Neural progenitor cell (in vitro differentiated cells): Measurements from ENCODE around the gene GAL3ST3. TPM values are rescaled to one million over a fixed set of nuclear protein-coding genes. Genes with fewer than 3 reads are reported as not detected.

ENCODE experiments used
- DNase-seq: peaks from one replicate; pipeline ENCODE4 v3.0.0-alpha.2; 2016; ENCODE audit warnings: low spot score
- H2AFZ ChIP-seq: fragments of 200-600 bp; sonication (generic); replicated peaks from 2 replicates; pipeline ENCODE4 v1.6.1; 2016; ENCODE audit warnings: antibody characterized with exemption
- H3F3A ChIP-seq: fragments of 200-600 bp; sonication (generic); 2 replicates; pipeline ENCODE4 v1.6.1; 2016; ENCODE audit warnings: antibody characterized with exemption, low read depth
- H3K27ac ChIP-seq: fragments of 200-600 bp; sonication (generic); 2 replicates; pipeline ENCODE4 v1.5.1; 2016; ENCODE audit warnings: mild to moderate bottlenecking
- H3K27me3 ChIP-seq: fragments of 200-600 bp; sonication (generic); 2 replicates; pipeline ENCODE4 v1.6.1; 2016; ENCODE audit warnings: mild to moderate bottlenecking, moderate library complexity
- H3K36me3 ChIP-seq: fragments of 200-600 bp; sonication (generic); 2 replicates; pipeline ENCODE4 v1.5.1; 2016
- H3K4me1 ChIP-seq: fragments of 200-600 bp; sonication (generic); 2 replicates; pipeline ENCODE4 v1.6.1; 2016; ENCODE audit warnings: mixed run types
- H3K4me2 ChIP-seq: fragments of 200-600 bp; sonication (generic); 2 replicates; pipeline ENCODE4 v1.6.1; 2016
- H3K4me3 ChIP-seq: fragments of 200-600 bp; sonication (generic); 2 replicates; pipeline ENCODE4 v1.5.1; 2016
- H3K79me2 ChIP-seq: fragments of 200-600 bp; sonication (generic); 2 replicates; pipeline ENCODE4 v1.6.1; 2016; ENCODE audit warnings: low read depth
- H3K9ac ChIP-seq: fragments of 200-600 bp; sonication (generic); 2 replicates; pipeline ENCODE4 v1.6.1; 2016
- H3K9me3 ChIP-seq: fragments of 200-600 bp; sonication (generic); 2 replicates; pipeline ENCODE4 v1.5.1; 2016; ENCODE audit warnings: low read depth
- H4K20me1 ChIP-seq: fragments of 200-600 bp; sonication (generic); 2 replicates; pipeline ENCODE4 v1.6.1; 2016; ENCODE audit warnings: low read depth
- H3K27ac Mint-ChIP-seq: 3 replicates; pipeline ENCODE4 v1.8.0; 2021; ENCODE audit warnings: mixed read lengths
- H3K27me3 Mint-ChIP-seq: 2 replicates; pipeline ENCODE4 v1.8.0; 2022; ENCODE audit warnings: low read depth, mild to moderate bottlenecking, inconsistent platforms, moderate library complexity, mixed read lengths; ENCODE audit not compliant: insufficient read depth
- H3K36me3 Mint-ChIP-seq: 3 replicates; pipeline ENCODE4 v1.8.0; 2021; ENCODE audit warnings: mixed read lengths
- H3K4me1 Mint-ChIP-seq: 3 replicates; pipeline ENCODE4 v1.8.0; 2021; ENCODE audit warnings: mixed read lengths
- H3K4me3 Mint-ChIP-seq: 3 replicates; pipeline ENCODE4 v1.8.0; 2021; ENCODE audit warnings: mild to moderate bottlenecking, moderate library complexity, mixed read lengths
- H3K9me3 Mint-ChIP-seq: 3 replicates; pipeline ENCODE4 v1.8.0; 2020; ENCODE audit warnings: mixed read lengths
- EZH2 ChIP-seq: fragments of 200-600 bp; sonication (generic); IDR thresholded peaks from 2 replicates; pipeline ENCODE4 v1.6.1; 2017; ENCODE audit warnings: antibody characterized with exemption, mild to moderate bottlenecking, moderate library complexity
- EZH2phosphoT487 ChIP-seq: fragments of 200-600 bp; sonication (generic); IDR thresholded peaks from 2 replicates; pipeline ENCODE4 v1.6.1; 2017; ENCODE audit warnings: antibody characterized with exemption
- total RNA-seq: library from RNA; depleted of rRNA; stranded (reverse); fragments of >200 nt; gene quantifications from 2 replicates; pipeline ENCODE4 v1.2.3, GENCODE V29; 2015; ENCODE audit warnings: low replicate concordance
- TF ChIP-seq, protein P1 (sequence below): fragments of 200-600 bp; sonication (generic); IDR thresholded peaks from 2 replicates; pipeline ENCODE4 v1.5.1; 2017; ENCODE audit warnings: antibody characterized with exemption, mild to moderate bottlenecking

The GAL3ST3 gene
- total RNA-seq, 1 donor from 2014 or later, result 8.5 TPM

DNA sequence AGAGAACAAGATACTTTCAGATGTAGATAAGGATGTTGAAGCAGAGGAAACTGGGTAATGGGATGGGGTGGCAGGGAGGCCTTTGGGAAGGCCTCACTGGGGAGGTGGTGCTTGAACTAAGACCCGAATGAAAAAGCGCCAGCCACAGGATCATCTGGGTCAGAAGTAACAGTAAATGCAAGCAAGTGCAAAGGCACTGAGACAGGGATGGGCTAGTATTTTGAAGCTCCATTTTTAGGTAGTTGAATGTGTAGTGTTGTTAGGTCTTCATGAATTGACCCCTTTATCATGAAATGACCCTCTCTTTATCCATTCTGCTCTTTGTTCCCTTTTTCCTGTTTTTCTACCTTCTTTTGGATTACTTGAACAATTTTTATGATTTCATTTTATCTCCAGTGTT, 14.9 kb upstream of the GAL3ST3 start:
- H3F3A ChIP-seq, result peaks cover 42% of the 10 kb centered on the region
- peaks cover 27% of the 10 kb centered on the region for H3K36me3 ChIP-seq
- no peak overlapping the region for H3K4me2 ChIP-seq
- no peak overlapping the region for H3K4me3 Mint-ChIP-seq
- H3K27me3 ChIP-seq, result no peaks in the 10 kb centered on the region
- H3K9me3 Mint-ChIP-seq, result no peaks in the 10 kb centered on the region
- H3K4me3 ChIP-seq, result no peak overlapping the region
- H3K27ac Mint-ChIP-seq, result no peak overlapping the region
- no peaks in the 10 kb centered on the region for H3K9me3 ChIP-seq
- peaks cover 3% of the 10 kb centered on the region for H3K27me3 Mint-ChIP-seq
- peaks cover 24% of the 10 kb centered on the region for H4K20me1 ChIP-seq
- no peak for DNase-seq
- no peak overlapping the region for H3K27ac ChIP-seq
- no peaks in the 10 kb centered on the region for H3K4me1 ChIP-seq
- peaks cover 54% of the 10 kb centered on the region for H3K36me3 Mint-ChIP-seq
- no peak overlapping the region for H3K9ac ChIP-seq
- no peaks in the 10 kb centered on the region for H3K4me1 Mint-ChIP-seq
- TF ChIP-seq, protein P1, sequence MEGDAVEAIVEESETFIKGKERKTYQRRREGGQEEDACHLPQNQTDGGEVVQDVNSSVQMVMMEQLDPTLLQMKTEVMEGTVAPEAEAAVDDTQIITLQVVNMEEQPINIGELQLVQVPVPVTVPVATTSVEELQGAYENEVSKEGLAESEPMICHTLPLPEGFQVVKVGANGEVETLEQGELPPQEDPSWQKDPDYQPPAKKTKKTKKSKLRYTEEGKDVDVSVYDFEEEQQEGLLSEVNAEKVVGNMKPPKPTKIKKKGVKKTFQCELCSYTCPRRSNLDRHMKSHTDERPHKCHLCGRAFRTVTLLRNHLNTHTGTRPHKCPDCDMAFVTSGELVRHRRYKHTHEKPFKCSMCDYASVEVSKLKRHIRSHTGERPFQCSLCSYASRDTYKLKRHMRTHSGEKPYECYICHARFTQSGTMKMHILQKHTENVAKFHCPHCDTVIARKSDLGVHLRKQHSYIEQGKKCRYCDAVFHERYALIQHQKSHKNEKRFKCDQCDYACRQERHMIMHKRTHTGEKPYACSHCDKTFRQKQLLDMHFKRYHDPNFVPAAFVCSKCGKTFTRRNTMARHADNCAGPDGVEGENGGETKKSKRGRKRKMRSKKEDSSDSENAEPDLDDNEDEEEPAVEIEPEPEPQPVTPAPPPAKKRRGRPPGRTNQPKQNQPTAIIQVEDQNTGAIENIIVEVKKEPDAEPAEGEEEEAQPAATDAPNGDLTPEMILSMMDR, result no peak
- TF ChIP-seq EZH2 (no peak), EZH2phosphoT487 (no peak)
- H2AFZ ChIP-seq, result no peak overlapping the region
- no peaks in the 10 kb centered on the region for H3K79me2 ChIP-seq

DNA sequence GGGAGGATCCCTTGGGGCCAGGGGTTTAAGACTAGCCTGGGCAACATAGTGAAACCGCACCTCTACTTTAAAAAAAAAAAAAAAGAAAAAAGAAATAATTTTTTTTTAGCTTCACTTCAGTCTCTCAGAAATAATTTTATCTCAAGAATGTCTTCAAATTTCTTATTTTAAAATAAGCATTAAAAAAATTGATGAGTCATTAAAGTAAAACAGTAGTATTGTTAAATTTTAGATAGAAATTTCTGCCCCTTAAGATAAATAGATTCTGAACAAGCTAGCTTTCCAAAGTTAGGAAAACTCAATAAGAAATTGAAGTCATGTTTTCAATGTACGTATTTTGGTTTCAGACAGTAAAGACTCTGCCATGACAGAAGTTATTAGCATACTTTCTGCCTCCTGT, 13.4 kb upstream of the GAL3ST3 start:
- H3K4me3 Mint-ChIP-seq, result no peak overlapping the region
- no peaks in the 10 kb centered on the region for H3K27me3 ChIP-seq
- peaks cover 29% of the 10 kb centered on the region for H3F3A ChIP-seq
- H3K36me3 Mint-ChIP-seq, result peaks cover 56% of the 10 kb centered on the region
- H3K4me1 Mint-ChIP-seq, result no peaks in the 10 kb centered on the region
- TF ChIP-seq EZH2phosphoT487 (no peak), EZH2 (no peak)
- TF ChIP-seq, protein P1, result no peak
- H3K9me3 Mint-ChIP-seq, result no peaks in the 10 kb centered on the region
- H3K4me1 ChIP-seq, result no peaks in the 10 kb centered on the region
- H3K4me2 ChIP-seq, result no peak overlapping the region
- no peak for DNase-seq
- H3K27ac ChIP-seq, result no peak overlapping the region
- H2AFZ ChIP-seq, result no peak overlapping the region
- H3K9me3 ChIP-seq, result no peaks in the 10 kb centered on the region
- peaks cover 3% of the 10 kb centered on the region for H3K27me3 Mint-ChIP-seq
- no peak overlapping the region for H3K9ac ChIP-seq
- no peak overlapping the region for H3K27ac Mint-ChIP-seq
- H3K79me2 ChIP-seq, result no peaks in the 10 kb centered on the region
- peaks cover 12% of the 10 kb centered on the region for H4K20me1 ChIP-seq
- peaks cover 27% of the 10 kb centered on the region for H3K36me3 ChIP-seq
- H3K4me3 ChIP-seq, result no peak overlapping the region

GRCh38 chr11:66061268-66061667, 12.3 kb upstream of the GAL3ST3 start:
- peaks cover 8% of the 10 kb centered on the region for H3K27me3 Mint-ChIP-seq
- Histone ChIP-seq H3F3A (peaks cover 18% of the 10 kb centered on the region), H3K4me1 (no peaks in the 10 kb centered on the region), H3K9ac (no peak overlapping the region), H3K79me2 (no peaks in the 10 kb centered on the region), H3K27ac (no peak overlapping the region), H3K27me3 (no peaks in the 10 kb centered on the region), H3K36me3 (peaks cover 22% of the 10 kb centered on the region), H3K4me3 (no peak overlapping the region), H3K4me2 (no peak overlapping the region), H3K9me3 (no peaks in the 10 kb centered on the region), H4K20me1 (peaks cover 4% of the 10 kb centered on the region), H2AFZ (no peak overlapping the region)
- no peaks in the 10 kb centered on the region for H3K9me3 Mint-ChIP-seq
- H3K4me3 Mint-ChIP-seq, result no peak overlapping the region
- H3K4me1 Mint-ChIP-seq, result no peaks in the 10 kb centered on the region
- peaks cover 63% of the 10 kb centered on the region for H3K36me3 Mint-ChIP-seq
- H3K27ac Mint-ChIP-seq, result no peak overlapping the region
- TF ChIP-seq, protein P1, result no peak
- TF ChIP-seq EZH2phosphoT487 (no peak), EZH2 (no peak)
- no peak for DNase-seq
